Esophagus muscularis mucosa (tissue), 3 donors: ENCODE measurements around the gene MORC3.

Experiments
- CTCF ChIP-seq, 3 experiments: fragments of 200-600 bp in 2 of 3; fragments of 450-650 bp in 1 of 3; sonication (generic) in 2 of 3; IDR thresholded peaks; one replicate each; pipeline ENCODE4 v1.5.1; 2017 to 2019; ENCODE audit warnings: antibody characterized with exemption in 3 of 3, mild to moderate bottlenecking in 2 of 3, moderate library complexity in 1 of 3
- POLR2A ChIP-seq: fragments of 450-650 bp; IDR thresholded peaks from one replicate; pipeline ENCODE4 v1.6.1; 2017; ENCODE audit warnings: antibody characterized with exemption, moderate library complexity, mild to moderate bottlenecking, low read depth

GRCh38 chr21:36288651-36289243 is 31.2 kb upstream of the MORC3 start:
- no peak for TF ChIP-seq CTCF (IDR thresholded peaks at IDR 0.05)
- TF ChIP-seq POLR2A: no peak
